OCI-LY1 (cell line): ENCODE measurements around the gene APBB3.

Experiments
- H2AFZ ChIP-seq: fragments of 200-600 bp; sonication (generic), shearing (Covaris generic); 2 replicates; pipeline ENCODE4 v1.6.0; 2014; ENCODE audit warnings: antibody characterized with exemption, mild to moderate bottlenecking, low read length
- H3F3A ChIP-seq: fragments of 200-600 bp; sonication (generic), shearing (Covaris generic); 2 replicates; pipeline ENCODE4 v1.6.0; 2014; ENCODE audit warnings: mild to moderate bottlenecking, antibody characterized with exemption, low read length, moderate library complexity; ENCODE audit not compliant: insufficient read depth
- H3K27ac ChIP-seq: fragments of 200-600 bp; sonication (generic); 2 replicates; pipeline ENCODE4 v1.5.1; 2014; ENCODE audit warnings: low read length, mixed run types, mild to moderate bottlenecking, low read depth; ENCODE audit not compliant: poor library complexity, severe bottlenecking
- H3K27me3 ChIP-seq: fragments of 200-600 bp; sonication (generic); 2 replicates; pipeline ENCODE4 v1.6.0; 2014; ENCODE audit warnings: antibody characterized with exemption, mild to moderate bottlenecking, low read length, moderate library complexity; ENCODE audit not compliant: insufficient read depth
- H3K36me3 ChIP-seq: fragments of 200-600 bp; sonication (generic); 2 replicates; pipeline ENCODE4 v1.6.1; 2014; ENCODE audit warnings: mild to moderate bottlenecking, antibody characterized with exemption, low read length, moderate library complexity, mixed read lengths; ENCODE audit not compliant: insufficient read depth
- H3K4me1 ChIP-seq: fragments of 200-600 bp; sonication (generic); 2 replicates; pipeline ENCODE4 v1.5.1; 2014; ENCODE audit warnings: mild to moderate bottlenecking, low read length, moderate library complexity; ENCODE audit not compliant: insufficient read depth, severe bottlenecking
- H3K4me2 ChIP-seq: fragments of 200-600 bp; sonication (generic), shearing (Covaris generic); 2 replicates; pipeline ENCODE4 v1.6.1; 2014; ENCODE audit warnings: low read length
- H3K4me3 ChIP-seq: fragments of 200-600 bp; sonication (generic); 2 replicates; pipeline ENCODE4 v1.5.1; 2014; ENCODE audit warnings: low read length, low read depth, mild to moderate bottlenecking, mixed read lengths; ENCODE audit not compliant: poor library complexity, severe bottlenecking
- H3K79me2 ChIP-seq: fragments of 200-600 bp; shearing (Covaris generic); 2 replicates; pipeline ENCODE4 v1.6.1; 2016; ENCODE audit warnings: mixed run types, low read length, mixed read lengths; ENCODE audit not compliant: insufficient read depth
- H3K9ac ChIP-seq: fragments of 200-600 bp; sonication (generic), shearing (Covaris generic); 2 replicates; pipeline ENCODE4 v1.6.1; 2014; ENCODE audit warnings: mild to moderate bottlenecking, low read length, mixed read lengths
- H3K9me2 ChIP-seq: fragments of 200-600 bp; sonication (generic), shearing (Covaris generic); 2 replicates; pipeline ENCODE4 v1.6.1; 2014; ENCODE audit warnings: low read depth, mild to moderate bottlenecking, low read length, mixed read lengths
- H3K9me3 ChIP-seq: fragments of 200-600 bp; shearing (Covaris generic); 2 replicates; pipeline ENCODE4 v1.6.1; 2014; ENCODE audit warnings: low read length, mixed read lengths
- H4K20me1 ChIP-seq: fragments of 200-600 bp; sonication (generic), shearing (Covaris generic); 2 replicates; pipeline ENCODE4 v1.6.0; 2016; ENCODE audit warnings: mild to moderate bottlenecking, low read length; ENCODE audit not compliant: insufficient read depth
- EZH2 ChIP-seq: fragments of 200-600 bp; sonication (generic), shearing (Covaris generic); IDR thresholded peaks from 2 replicates; pipeline ENCODE4 v1.8.0; 2017; ENCODE audit warnings: borderline replicate concordance, mixed run types, mild to moderate bottlenecking, antibody characterized with exemption, low read length, moderate library complexity, mixed read lengths
- TF ChIP-seq, protein P1 (sequence below): fragments of 200-600 bp; sonication (generic), shearing (Covaris generic); IDR thresholded peaks from 2 replicates; pipeline ENCODE4 v1.5.1; 2017; ENCODE audit warnings: mild to moderate bottlenecking, antibody characterized with exemption, low read length, moderate library complexity, mixed read lengths

APBB3 gene

DNA sequence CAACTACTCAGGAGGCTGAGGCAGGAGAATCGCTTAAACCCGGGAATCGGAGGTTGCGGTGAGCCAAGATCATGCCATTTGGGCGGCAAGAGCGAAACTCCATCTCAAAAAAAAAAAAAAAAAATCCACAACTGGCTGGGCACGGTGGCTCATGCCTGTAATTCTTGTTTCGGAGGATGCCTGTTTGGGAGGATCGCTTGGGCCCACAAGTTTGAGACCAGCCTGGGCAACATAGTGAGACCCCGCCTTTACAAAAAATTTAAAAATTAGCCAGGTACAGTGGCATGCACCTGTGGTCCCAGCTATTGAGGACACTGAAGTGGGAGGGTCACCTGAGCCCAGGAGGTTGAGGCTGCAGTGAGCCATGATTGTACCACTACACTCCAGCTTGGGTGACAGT lies 18.8 kb downstream of the APBB3 start:
- H4K20me1 ChIP-seq = no peaks in the 10 kb centered on the region
- no peak overlapping the region for H3K4me2 ChIP-seq
- H3F3A ChIP-seq = no peaks in the 10 kb centered on the region
- no peaks in the 10 kb centered on the region for H3K9me2 ChIP-seq
- H2AFZ ChIP-seq = no peak overlapping the region
- H3K79me2 ChIP-seq = no peaks in the 10 kb centered on the region
- no peak overlapping the region for H3K9ac ChIP-seq
- H3K27ac ChIP-seq = no peak overlapping the region
- H3K4me3 ChIP-seq = no peak overlapping the region
- no peaks in the 10 kb centered on the region for H3K9me3 ChIP-seq
- no peaks in the 10 kb centered on the region for H3K27me3 ChIP-seq
- no peak for TF ChIP-seq EZH2
- TF ChIP-seq, protein P1, sequence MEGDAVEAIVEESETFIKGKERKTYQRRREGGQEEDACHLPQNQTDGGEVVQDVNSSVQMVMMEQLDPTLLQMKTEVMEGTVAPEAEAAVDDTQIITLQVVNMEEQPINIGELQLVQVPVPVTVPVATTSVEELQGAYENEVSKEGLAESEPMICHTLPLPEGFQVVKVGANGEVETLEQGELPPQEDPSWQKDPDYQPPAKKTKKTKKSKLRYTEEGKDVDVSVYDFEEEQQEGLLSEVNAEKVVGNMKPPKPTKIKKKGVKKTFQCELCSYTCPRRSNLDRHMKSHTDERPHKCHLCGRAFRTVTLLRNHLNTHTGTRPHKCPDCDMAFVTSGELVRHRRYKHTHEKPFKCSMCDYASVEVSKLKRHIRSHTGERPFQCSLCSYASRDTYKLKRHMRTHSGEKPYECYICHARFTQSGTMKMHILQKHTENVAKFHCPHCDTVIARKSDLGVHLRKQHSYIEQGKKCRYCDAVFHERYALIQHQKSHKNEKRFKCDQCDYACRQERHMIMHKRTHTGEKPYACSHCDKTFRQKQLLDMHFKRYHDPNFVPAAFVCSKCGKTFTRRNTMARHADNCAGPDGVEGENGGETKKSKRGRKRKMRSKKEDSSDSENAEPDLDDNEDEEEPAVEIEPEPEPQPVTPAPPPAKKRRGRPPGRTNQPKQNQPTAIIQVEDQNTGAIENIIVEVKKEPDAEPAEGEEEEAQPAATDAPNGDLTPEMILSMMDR = no peak
- H3K36me3 ChIP-seq = peaks cover 58% of the 10 kb centered on the region
- peaks cover 24% of the 10 kb centered on the region for H3K4me1 ChIP-seq

DNA sequence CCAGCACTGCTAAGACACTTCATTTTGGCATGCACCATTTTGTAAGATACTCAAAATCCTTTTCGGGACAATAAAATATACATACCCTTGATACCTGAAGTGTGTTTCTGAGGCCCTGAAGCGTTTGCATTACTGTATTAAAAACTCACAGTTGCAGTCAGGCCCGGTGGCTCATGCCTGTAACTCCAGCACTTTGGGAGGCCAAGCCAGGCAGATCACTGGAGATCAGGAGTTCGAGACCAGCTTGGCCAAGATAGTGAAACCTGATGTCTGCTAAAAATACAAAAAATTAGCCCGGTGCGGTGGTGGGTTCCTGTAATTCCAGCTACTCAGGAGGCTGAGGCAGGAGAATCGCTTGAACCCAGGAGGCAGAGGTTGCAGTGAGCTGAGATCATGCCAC lies 19.4 kb downstream of the APBB3 start:
- no peak for TF ChIP-seq EZH2
- TF ChIP-seq, protein P1 = no peak
- H2AFZ ChIP-seq = no peak overlapping the region

DNA sequence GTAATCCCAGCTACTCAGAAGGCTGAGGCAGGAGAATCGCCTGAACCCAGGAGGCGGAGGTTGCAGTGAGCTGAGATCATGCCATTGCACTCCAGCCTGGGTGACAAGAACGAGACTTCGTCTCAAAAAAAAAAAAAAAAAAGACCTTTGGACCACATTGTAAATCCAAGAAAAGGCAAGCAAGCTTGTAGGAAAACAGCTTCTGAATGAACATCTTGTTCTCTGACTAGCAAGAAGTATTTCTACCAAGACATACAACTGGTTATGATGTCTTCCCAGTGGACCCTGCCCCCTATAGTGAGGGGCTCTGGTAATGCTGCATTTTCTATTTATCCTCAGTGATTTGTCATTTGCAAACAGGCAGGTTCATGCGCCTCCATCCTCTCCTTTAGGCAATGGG lies 21.4 kb downstream of the APBB3 start:
- Histone ChIP-seq H3K27me3 (no peaks in the 10 kb centered on the region), H3K4me3 (no peak overlapping the region), H3K4me1 (peaks cover 15% of the 10 kb centered on the region), H2AFZ (no peak overlapping the region), H3K79me2 (no peaks in the 10 kb centered on the region), H3K36me3 (peaks cover 62% of the 10 kb centered on the region), H3K9me2 (no peaks in the 10 kb centered on the region), H3K9me3 (no peaks in the 10 kb centered on the region), H3K9ac (no peak overlapping the region), H3F3A (no peaks in the 10 kb centered on the region), H4K20me1 (no peaks in the 10 kb centered on the region), H3K27ac (no peak overlapping the region), H3K4me2 (no peak overlapping the region)
- TF ChIP-seq EZH2 = no peak
- TF ChIP-seq, protein P1 = no peak

More for the DNA sequence above, 19.4 kb downstream of the APBB3 start:
- H3K4me3 ChIP-seq = no peak overlapping the region
- H3K9ac ChIP-seq = no peak overlapping the region
- H3K79me2 ChIP-seq = no peaks in the 10 kb centered on the region
- no peaks in the 10 kb centered on the region for H3K27me3 ChIP-seq
- no peaks in the 10 kb centered on the region for H3K9me2 ChIP-seq
- H3K4me1 ChIP-seq = peaks cover 24% of the 10 kb centered on the region
- H4K20me1 ChIP-seq = no peaks in the 10 kb centered on the region
- peaks cover 58% of the 10 kb centered on the region for H3K36me3 ChIP-seq
- no peaks in the 10 kb centered on the region for H3K9me3 ChIP-seq
- no peaks in the 10 kb centered on the region for H3F3A ChIP-seq
- H3K27ac ChIP-seq = no peak overlapping the region
- no peak overlapping the region for H3K4me2 ChIP-seq
